PC-3 (cell line): Measurements from ENCODE around the gene VPS35L.

Experiments used
- CTCF ChIP-seq: fragments of 300-600 bp; sonication (generic); conservative IDR thresholded peaks from 2 replicates; pipeline ENCODE4 v1.5.1; 2017; ENCODE audit warnings: antibody characterized with exemption, low read depth, mild to moderate bottlenecking, low read length
- EZH2 ChIP-seq: fragments of 300-600 bp; sonication (generic); IDR thresholded peaks from one replicate; pipeline ENCODE4 v1.6.1; 2017; ENCODE audit warnings: antibody characterized with exemption, mild to moderate bottlenecking, low read length; ENCODE audit not compliant: unreplicated experiment
- EZH2phosphoT487 ChIP-seq: fragments of 300-600 bp; sonication (generic); IDR thresholded peaks from 2 replicates; pipeline ENCODE4 v1.6.1; 2018; ENCODE audit warnings: mild to moderate bottlenecking, antibody characterized with exemption, low read length, borderline replicate concordance

GRCh38 chr16:19506965-19507364, 48.5 kb upstream of the VPS35L start:
- TF ChIP-seq CTCF (no peak), EZH2 (no peak), EZH2phosphoT487 (no peak)
